C4-2B (cell line): Measurements from ENCODE around the gene EXOSC5.

ENCODE experiments used
- CTCF ChIP-seq: fragments of 450-650 bp; conservative IDR thresholded peaks from 2 replicates; pipeline ENCODE4 v1.5.1; 2017; ENCODE audit warnings: mild to moderate bottlenecking
- ZFX ChIP-seq: fragments of 450-650 bp; IDR thresholded peaks from 2 replicates; pipeline ENCODE4 v1.6.1; 2017

DNA sequence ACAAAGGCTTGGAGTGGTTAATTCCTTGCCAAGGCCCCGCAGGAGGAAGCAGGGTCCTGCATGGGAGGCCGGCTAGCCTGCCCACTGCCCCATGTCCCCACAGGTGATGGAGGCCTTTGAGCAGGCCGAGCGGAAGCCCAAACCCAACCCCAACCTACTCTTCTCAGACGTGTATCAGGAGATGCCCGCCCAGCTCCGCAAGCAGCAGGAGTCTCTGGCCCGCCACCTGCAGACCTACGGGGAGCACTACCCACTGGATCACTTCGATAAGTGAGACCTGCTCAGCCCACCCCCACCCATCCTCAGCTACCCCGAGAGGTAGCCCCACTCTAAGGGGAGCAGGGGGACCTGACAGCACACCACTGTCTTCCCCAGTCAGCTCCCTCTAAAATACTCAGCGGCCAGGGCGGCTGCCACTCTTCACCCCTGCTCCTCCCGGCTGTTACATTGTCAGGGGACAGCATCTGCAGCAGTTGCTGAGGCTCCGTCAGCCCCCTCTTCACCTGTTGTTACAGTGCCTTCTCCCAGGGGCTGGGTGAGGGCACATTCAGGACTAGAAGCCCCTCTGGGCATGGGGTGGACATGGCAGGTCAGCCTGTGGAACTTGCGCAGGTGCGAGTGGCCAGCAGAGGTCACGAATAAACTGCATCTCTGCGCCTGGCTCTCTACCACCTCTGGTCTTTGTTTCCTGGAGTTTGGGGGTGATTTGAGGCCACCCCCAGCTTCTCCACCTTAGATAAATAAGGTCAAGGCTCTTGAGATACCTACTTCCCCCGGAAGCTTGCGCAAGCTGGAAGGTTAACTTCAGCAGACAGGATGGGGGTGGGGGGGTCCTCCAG is 27.4 kb upstream of the EXOSC5 start:
- TF ChIP-seq CTCF (no peak), ZFX (no peak)
